HCT116 (cell line): ENCODE measurements around the gene SESN1.

Source experiments
- CBX3 ChIP-seq: IDR thresholded peaks from 2 replicates; pipeline ENCODE4 v1.6.1; 2012; ENCODE audit warnings: low read depth
- CEBPB ChIP-seq: IDR thresholded peaks from 2 replicates; pipeline ENCODE4 v1.6.1; 2012; ENCODE audit warnings: low read depth
- EZH2 ChIP-seq: fragments of 200-600 bp; sonication (generic); IDR thresholded peaks from 2 replicates; pipeline ENCODE4 v1.6.1; 2017; ENCODE audit warnings: antibody characterized with exemption, mixed run types
- FOSL1 ChIP-seq: IDR thresholded peaks from 2 replicates; pipeline ENCODE4 v1.6.1; 2012; ENCODE audit warnings: low read depth
- JUND ChIP-seq: IDR thresholded peaks from 2 replicates; pipeline ENCODE4 v1.6.1; 2012
- POLR2A ChIP-seq: IDR thresholded peaks from 2 replicates; pipeline ENCODE4 v1.7.0; 2011; ENCODE audit warnings: borderline replicate concordance; ENCODE audit not compliant: insufficient read depth, insufficient read length; ENCODE audit errors: extremely low read depth
- POLR2AphosphoS5 ChIP-seq: IDR thresholded peaks from 2 replicates; pipeline ENCODE4 v1.6.1; 2011; ENCODE audit warnings: mild to moderate bottlenecking, low read depth, low read length, moderate library complexity
- RAD21 ChIP-seq: IDR thresholded peaks from 2 replicates; pipeline ENCODE4 v1.6.1; 2012; ENCODE audit warnings: low read depth, mild to moderate bottlenecking
- SIN3A ChIP-seq: IDR thresholded peaks from 2 replicates; pipeline ENCODE4 v1.6.1; 2012; ENCODE audit warnings: low read depth
- SP1 ChIP-seq: IDR thresholded peaks from 2 replicates; pipeline ENCODE4 v1.6.1; 2012; ENCODE audit warnings: low read depth
- ZFX ChIP-seq: fragments of 450-650 bp; IDR thresholded peaks from 2 replicates; pipeline ENCODE4 v1.6.1; 2017
- ZNF274 ChIP-seq: fragments of 200-500 bp; sonication (Bioruptor generic); IDR thresholded peaks from 2 replicates; pipeline ENCODE4 v1.6.1; 2014; ENCODE audit warnings: mild to moderate bottlenecking, low read depth, low read length, inconsistent platforms
- TF ChIP-seq, protein P1 (sequence below), 3 experiments: fragments of 200-600 bp in 1 of 3; sonication (generic) in 1 of 3; IDR thresholded peaks in 2 of 3; conservative IDR thresholded peaks in 1 of 3; 2 replicates each; pipeline ENCODE4 v1.5.1; 2012 to 2017; ENCODE audit warnings: low read depth in 2 of 3, low read length in 2 of 3, antibody characterized with exemption in 1 of 3, borderline replicate concordance in 1 of 3, control low read depth in 1 of 3, mild to moderate bottlenecking in 1 of 3, mixed read lengths in 1 of 3, mixed run types in 1 of 3, moderate library complexity in 1 of 3; ENCODE audit not compliant: insufficient read depth in 1 of 3
- TF ChIP-seq, protein P2 (sequence below): IDR thresholded peaks from 2 replicates; pipeline ENCODE4 v1.6.1; 2012

- TF ChIP-seq, protein P1, sequence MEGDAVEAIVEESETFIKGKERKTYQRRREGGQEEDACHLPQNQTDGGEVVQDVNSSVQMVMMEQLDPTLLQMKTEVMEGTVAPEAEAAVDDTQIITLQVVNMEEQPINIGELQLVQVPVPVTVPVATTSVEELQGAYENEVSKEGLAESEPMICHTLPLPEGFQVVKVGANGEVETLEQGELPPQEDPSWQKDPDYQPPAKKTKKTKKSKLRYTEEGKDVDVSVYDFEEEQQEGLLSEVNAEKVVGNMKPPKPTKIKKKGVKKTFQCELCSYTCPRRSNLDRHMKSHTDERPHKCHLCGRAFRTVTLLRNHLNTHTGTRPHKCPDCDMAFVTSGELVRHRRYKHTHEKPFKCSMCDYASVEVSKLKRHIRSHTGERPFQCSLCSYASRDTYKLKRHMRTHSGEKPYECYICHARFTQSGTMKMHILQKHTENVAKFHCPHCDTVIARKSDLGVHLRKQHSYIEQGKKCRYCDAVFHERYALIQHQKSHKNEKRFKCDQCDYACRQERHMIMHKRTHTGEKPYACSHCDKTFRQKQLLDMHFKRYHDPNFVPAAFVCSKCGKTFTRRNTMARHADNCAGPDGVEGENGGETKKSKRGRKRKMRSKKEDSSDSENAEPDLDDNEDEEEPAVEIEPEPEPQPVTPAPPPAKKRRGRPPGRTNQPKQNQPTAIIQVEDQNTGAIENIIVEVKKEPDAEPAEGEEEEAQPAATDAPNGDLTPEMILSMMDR (IDR thresholded peaks at IDR 0.05 in 2 of 3, conservative IDR thresholded peaks at IDR 0.05 in 1 of 3; ENCODE audit: borderline replicate concordance in 1 of 3, insufficient read depth in 1 of 3, low read depth in 2 of 3, low read length in 2 of 3) = no peak
- no peak for TF ChIP-seq POLR2A
- TF ChIP-seq CBX3 = no peak
- no peak for TF ChIP-seq SIN3A
- TF ChIP-seq CEBPB = no peak
- TF ChIP-seq ZNF274 = no peak
- TF ChIP-seq, protein P2, sequence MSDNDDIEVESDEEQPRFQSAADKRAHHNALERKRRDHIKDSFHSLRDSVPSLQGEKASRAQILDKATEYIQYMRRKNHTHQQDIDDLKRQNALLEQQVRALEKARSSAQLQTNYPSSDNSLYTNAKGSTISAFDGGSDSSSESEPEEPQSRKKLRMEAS = no peak
- TF ChIP-seq FOSL1 = no peak
- no peak for TF ChIP-seq RAD21
- TF ChIP-seq SP1 = no peak
- TF ChIP-seq ZFX = no peak
- no peak for TF ChIP-seq EZH2
- TF ChIP-seq JUND = no peak
- TF ChIP-seq POLR2AphosphoS5 = no peak
Observed at GRCh38 chr6:109024784-109025183, 69.9 kb downstream of the SESN1 start.
